Left ventricle myocardium inferior (tissue), 1 donor: ENCODE measurements around the gene FAM222A. TPM values are rescaled to one million over a fixed set of nuclear protein-coding genes. Genes with fewer than 3 reads are reported as not detected.

Experiments used
- DNase-seq: peaks from one replicate; pipeline ENCODE4 v3.0.0-alpha.2; 2020
- H3K27ac ChIP-seq: fragments of 200-600 bp; replicated peaks from 2 replicates; pipeline ENCODE4 v1.8.0; 2021
- H3K27me3 ChIP-seq: fragments of 200-600 bp; 2 replicates; pipeline ENCODE4 v1.8.0; 2021; ENCODE audit warnings: low read depth
- H3K36me3 ChIP-seq: fragments of 200-600 bp; 2 replicates; pipeline ENCODE4 v1.8.0; 2021
- H3K4me1 ChIP-seq: fragments of 200-600 bp; 2 replicates; pipeline ENCODE4 v1.8.0; 2021
- H3K4me3 ChIP-seq: fragments of 200-600 bp; 2 replicates; pipeline ENCODE4 v1.8.0; 2021; ENCODE audit warnings: mild to moderate bottlenecking, moderate library complexity
- H3K9me3 ChIP-seq: fragments of 200-600 bp; replicated peaks from 2 replicates; pipeline ENCODE4 v1.8.0; 2021
- intact Hi-C: fragments of 100-400 bp; cut with micrococcal nuclease; formaldehyde crosslinking; loops from one replicate; pipeline ENCODE4 v1.11.0; 2022
- total RNA-seq: library from RNA; stranded (reverse); fragmentation: NEBNext Ultra II Directional; extraction: Animal tissue kit (Norgen Biotek cat#: 25700); gene quantifications from one replicate; pipeline ENCODE4 v1.2.1, GENCODE V29; 2021
- TF ChIP-seq, protein P1 (sequence below): fragments of 200-600 bp; IDR thresholded peaks from 2 replicates; pipeline ENCODE4 v1.8.0; 2021; ENCODE audit warnings: antibody characterized with exemption, mild to moderate bottlenecking, borderline replicate concordance
- donor health status: DM: no; HTN: yes; CAD: no; lungs with severe emphysema.

FAM222A gene
- total RNA-seq, 1 donor from 2014 or later, result 20.0 TPM

DNA sequence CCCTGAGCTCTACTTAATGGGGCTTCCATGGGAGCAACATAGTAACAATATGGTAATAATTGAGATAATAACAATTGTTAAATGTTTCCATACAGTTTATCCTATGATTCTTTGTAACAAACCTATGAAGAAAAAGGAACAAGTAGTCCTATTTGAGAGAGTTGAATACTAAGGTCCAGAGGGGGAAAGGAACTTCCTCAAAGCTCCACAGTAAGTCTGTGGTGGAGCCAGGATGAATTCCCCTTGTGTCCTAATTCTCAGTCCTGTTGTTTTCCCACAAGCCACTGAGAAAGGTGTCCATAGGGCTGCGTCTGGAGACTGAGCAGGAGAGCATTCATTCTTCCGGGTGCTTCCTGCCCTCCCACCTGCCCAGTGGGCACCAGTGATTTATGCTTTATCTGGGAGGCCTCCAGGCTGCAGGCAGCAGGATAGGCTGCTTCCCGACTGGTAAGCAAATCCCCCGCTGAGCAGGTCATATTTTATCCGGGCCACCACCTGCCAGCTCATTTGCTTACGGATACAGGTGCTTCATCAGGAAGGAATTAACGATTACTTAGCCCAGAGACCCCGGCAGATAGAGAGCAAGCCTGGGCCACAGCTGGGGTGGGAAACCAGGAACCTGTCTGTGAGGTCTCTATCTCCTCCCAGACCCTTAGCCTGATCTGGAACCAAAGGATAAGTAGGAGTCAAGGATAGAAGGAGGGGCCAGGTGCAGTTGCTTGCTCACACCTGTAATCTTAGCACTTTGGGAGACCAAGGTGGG lies 33.9 kb upstream of the FAM222A start:
- Histone ChIP-seq H3K9me3 (no peaks in the 10 kb centered on the region), H3K27me3 (peaks cover 17% of the 10 kb centered on the region), H3K36me3 (no peaks in the 10 kb centered on the region), H3K27ac (no peak overlapping the region), H3K4me3 (no peak overlapping the region), H3K4me1 (no peaks in the 10 kb centered on the region)
- no peak for DNase-seq
- TF ChIP-seq, protein P1, sequence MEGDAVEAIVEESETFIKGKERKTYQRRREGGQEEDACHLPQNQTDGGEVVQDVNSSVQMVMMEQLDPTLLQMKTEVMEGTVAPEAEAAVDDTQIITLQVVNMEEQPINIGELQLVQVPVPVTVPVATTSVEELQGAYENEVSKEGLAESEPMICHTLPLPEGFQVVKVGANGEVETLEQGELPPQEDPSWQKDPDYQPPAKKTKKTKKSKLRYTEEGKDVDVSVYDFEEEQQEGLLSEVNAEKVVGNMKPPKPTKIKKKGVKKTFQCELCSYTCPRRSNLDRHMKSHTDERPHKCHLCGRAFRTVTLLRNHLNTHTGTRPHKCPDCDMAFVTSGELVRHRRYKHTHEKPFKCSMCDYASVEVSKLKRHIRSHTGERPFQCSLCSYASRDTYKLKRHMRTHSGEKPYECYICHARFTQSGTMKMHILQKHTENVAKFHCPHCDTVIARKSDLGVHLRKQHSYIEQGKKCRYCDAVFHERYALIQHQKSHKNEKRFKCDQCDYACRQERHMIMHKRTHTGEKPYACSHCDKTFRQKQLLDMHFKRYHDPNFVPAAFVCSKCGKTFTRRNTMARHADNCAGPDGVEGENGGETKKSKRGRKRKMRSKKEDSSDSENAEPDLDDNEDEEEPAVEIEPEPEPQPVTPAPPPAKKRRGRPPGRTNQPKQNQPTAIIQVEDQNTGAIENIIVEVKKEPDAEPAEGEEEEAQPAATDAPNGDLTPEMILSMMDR, result no peak
- intact Hi-C loops, result no loop called here

DNA sequence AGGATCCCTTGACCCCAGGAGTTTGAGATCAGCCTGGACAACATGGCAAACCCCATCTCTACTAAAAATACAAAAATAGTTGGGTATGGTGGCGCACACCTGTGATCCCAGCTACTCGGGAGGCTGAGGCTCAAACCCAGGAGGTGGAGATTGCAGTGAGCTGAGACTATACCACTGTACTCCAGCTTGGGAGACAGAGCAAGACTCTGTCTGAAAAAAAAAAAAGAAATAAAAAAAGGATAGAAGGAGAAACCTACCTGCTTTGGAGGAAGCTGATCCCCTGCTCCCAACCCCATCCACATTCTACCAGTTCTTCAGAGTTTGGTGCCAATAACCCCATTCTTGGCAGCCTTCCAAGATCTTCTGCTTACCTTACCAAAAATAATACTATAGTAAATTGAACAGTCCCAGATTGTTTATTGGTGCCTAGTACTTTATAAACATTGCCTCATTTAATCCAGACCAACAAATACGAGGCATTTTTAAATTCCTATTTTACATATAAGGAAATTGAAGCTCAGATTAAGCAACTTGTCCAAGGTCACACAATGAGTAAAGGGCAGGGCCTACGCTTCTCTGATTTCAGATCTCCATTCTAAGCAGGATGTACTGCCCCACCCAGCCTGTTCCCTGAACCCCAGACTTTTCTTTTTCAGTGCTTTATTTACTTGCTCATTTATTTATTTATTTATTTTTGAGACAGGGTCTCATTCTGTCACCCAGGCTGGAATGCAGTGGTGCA lies 33.2 kb upstream of the FAM222A start:
- intact Hi-C loops, result no loop called here
- Histone ChIP-seq H3K4me1 (no peaks in the 10 kb centered on the region), H3K9me3 (no peaks in the 10 kb centered on the region), H3K4me3 (no peak overlapping the region), H3K27ac (no peak overlapping the region), H3K36me3 (no peaks in the 10 kb centered on the region), H3K27me3 (peaks cover 16% of the 10 kb centered on the region)
- TF ChIP-seq, protein P1, result no peak
- no peak for DNase-seq

DNA sequence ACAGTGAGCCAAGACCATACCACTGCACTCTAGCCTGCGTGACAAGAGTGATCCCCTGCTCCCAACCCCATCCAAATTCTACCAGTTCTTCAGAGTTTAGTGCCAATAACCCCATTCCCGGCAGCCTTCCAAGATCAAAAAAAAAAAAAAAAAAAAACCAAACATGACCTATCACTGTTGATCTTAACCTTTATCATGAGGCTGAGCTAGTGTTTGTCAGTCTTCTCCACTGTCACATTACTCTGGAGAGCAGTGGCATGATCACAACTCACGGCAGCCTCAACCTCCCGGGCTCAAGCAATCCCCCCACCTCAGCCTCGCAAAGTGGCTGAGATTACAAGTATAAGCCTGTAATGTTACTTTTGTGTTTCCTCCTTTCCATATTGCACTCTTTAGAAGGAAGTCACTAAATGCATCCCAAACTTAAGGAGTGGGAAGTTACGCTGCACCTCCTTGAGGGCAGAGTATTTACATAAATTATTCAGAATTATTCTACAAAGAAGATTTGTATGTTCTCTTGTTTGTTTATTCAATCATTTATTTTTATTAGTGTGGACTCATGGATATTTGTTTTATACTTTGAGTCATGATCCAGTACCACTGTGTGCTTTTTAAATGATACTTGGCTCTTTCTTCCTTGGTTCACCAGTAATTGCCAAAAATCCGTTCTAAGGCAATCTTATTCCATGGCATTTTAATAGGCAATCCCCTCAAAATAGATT lies 31.5 kb upstream of the FAM222A start:
- no peak for DNase-seq
- Histone ChIP-seq H3K4me3 (no peak overlapping the region), H3K27ac (no peak overlapping the region), H3K36me3 (no peaks in the 10 kb centered on the region), H3K9me3 (no peaks in the 10 kb centered on the region), H3K27me3 (peaks cover 5% of the 10 kb centered on the region), H3K4me1 (no peaks in the 10 kb centered on the region)
- intact Hi-C loops, result no loop called here
- TF ChIP-seq, protein P1, result no peak

DNA sequence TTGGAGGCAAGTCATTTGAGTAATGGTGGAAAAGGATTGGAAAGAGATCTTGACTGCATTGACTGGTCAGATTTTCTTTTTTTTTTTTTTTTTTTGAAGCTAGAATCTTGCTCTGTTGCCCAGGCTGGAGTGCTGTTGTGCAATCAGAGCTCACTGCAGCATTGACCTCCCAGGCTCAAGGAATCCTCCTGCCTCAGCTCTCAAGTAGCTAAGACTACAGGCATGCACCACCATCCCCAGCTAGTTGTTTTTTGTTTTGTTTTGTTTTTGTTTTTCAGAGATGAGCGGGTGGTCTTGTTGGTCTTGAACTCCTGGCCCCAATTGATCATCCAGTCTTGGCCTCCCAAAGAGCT lies 30.9 kb upstream of the FAM222A start:
- Histone ChIP-seq H3K27me3 (peaks cover 5% of the 10 kb centered on the region), H3K4me3 (no peak overlapping the region), H3K9me3 (no peaks in the 10 kb centered on the region), H3K27ac (no peak overlapping the region), H3K4me1 (no peaks in the 10 kb centered on the region), H3K36me3 (no peaks in the 10 kb centered on the region)
- TF ChIP-seq, protein P1, result no peak
- intact Hi-C loops, result no loop called here
- DNase-seq, result no peak

DNA sequence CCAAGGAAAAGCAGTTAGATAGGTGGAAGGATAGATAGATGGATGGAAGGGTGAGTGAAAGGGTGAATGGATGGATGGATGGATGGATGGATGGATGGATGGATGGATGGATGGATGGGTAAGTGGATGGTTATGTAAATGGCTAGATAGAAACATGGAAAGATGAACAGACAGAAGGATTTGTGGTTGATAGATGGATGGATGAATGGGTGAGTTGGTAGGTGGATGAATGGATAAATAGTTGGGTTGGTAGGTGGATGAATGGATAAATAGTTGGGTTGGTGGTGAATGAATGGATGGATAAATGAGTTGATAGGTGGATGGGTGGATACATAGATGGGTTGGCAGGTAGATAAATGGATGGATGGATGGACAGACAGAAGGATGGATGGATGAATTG lies 30.3 kb upstream of the FAM222A start:
- no peak overlapping the region for H3K27ac ChIP-seq
- intact Hi-C loops, result no loop called here

More for the DNA sequence above, 30.3 kb upstream of the FAM222A start:
- H3K27me3 ChIP-seq, result peaks cover 5% of the 10 kb centered on the region
- H3K9me3 ChIP-seq, result no peaks in the 10 kb centered on the region
- TF ChIP-seq, protein P1, result no peak
- no peaks in the 10 kb centered on the region for H3K36me3 ChIP-seq
- H3K4me1 ChIP-seq, result no peaks in the 10 kb centered on the region
- no peak for DNase-seq
- no peak overlapping the region for H3K4me3 ChIP-seq
